Measurements from ENCODE around the gene TARS3.

- no peak for TF ChIP-seq POLR2A (IDR thresholded peaks at IDR 0.05; ENCODE audit: low read depth, low read length)
- TF ChIP-seq POLR2AphosphoS5 (IDR thresholded peaks at IDR 0.05; ENCODE audit: low read depth, low read length), result no peak
Observed at GRCh38 chr15:101608201-101608600, 116.1 kb downstream of the TARS3 start.
